ENCODE data around the gene KBTBD4.
A peak's percentile ranks its signal among the peaks of the same experiment; 100 is the strongest.
"Not testable (repeated sequence)": the region's sequence is repeated elsewhere in the genome, so short reads cannot be mapped to it uniquely, and the experiment has no call there.

Gene KBTBD4

DNA sequence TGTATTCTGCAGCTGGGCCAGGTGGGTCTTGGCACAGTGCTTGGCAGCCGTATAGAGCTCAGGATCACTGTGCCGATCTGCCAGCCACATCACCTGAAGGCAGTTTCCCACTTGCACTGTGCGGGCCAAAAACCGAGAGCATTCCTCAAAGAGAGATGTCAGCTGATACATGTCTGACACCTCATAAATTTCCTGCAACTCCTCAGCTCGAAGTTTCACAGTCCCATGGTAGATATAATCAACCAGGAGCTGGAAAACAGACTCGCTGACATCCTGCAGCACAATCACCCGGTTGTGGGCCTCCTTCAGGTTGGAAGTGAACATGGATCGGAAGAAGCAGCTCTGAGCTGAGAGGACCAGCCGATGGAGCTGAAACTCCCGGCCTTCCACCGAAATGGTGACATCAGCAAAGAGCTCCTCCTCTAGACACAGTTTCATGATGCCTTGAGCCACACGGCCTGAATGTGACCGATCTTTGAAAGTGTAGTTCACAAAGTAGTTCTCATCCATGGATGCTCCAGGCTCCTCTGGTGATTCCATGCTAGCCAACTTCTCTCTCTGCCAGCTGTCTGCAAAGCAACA is 1.2 kb downstream of the KBTBD4 start:
- Mint-ChIP-seq H3K9me3 (no peaks in the 10 kb centered on the region), H3K4me3 (peak overlapping the region; percentile 93), H3K27ac (peak overlapping the region; percentile 99), H3K36me3 (ENCODE audit: low read depth) (peaks cover 99% of the 10 kb centered on the region), H3K4me1 (ENCODE audit: low read depth) (peaks cover 44% of the 10 kb centered on the region), H3K27me3 (no peaks in the 10 kb centered on the region)
- no peak for DNase-seq

DNA sequence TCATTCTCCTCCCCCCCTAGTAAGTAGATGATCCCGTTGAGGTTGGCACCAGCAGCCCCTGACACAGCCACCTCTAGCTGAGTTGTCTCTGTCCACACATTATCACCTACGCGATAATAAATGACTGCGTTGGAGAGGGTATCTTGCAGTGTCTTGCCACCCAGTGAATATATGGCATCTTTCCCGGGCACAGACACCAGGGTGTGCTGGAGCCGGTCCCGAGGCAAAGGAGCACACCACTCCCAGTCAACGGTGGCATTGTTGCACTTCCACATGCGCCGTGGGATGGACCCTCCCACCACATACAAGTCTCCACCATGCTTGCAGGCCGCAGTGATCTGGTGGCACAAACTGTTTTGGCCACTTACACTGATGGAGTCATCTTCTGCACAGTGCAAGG is 5.4 kb downstream of the KBTBD4 start:
- Mint-ChIP-seq H3K9me3 (no peaks in the 10 kb centered on the region), H3K27ac (peak overlapping the region; percentile 18), H3K4me1 (ENCODE audit: low read depth) (peaks cover 35% of the 10 kb centered on the region), H3K36me3 (ENCODE audit: low read depth) (peaks cover 99% of the 10 kb centered on the region), H3K4me3 (no peak overlapping the region), H3K27me3 (no peaks in the 10 kb centered on the region)
- no peak for DNase-seq

- no peak for DNase-seq
- Mint-ChIP-seq H3K4me3 (no peak overlapping the region), H3K27me3 (no peaks in the 10 kb centered on the region), H3K36me3 (ENCODE audit: low read depth) (peaks cover 97% of the 10 kb centered on the region), H3K9me3 (no peaks in the 10 kb centered on the region), H3K4me1 (ENCODE audit: low read depth) (peaks cover 31% of the 10 kb centered on the region), H3K27ac (peak overlapping the region; percentile 69)
Measured at GRCh38 chr11:47572715-47573255, 6.0 kb downstream of the KBTBD4 start.

DNA sequence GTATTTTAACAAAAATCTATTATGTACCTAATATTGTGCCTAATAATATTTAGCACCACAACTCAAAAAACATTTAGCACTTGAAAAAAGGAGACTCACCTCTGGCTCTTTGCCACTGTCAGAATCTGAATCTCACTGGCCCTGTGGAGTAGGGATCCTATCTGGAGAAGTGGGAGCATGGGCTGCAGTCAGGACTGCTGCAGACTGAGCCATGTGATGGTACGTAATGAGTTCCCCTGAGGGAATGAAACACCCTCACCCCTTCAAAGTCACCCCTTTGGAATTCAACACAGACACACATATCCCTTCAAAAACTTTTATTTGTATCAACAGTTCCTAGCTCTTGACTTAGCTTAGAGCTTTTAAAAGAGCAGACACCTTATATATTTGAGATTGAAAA is 6.9 kb downstream of the KBTBD4 start:
- peaks cover 88% of the 10 kb centered on the region for H3K36me3 Mint-ChIP-seq (ENCODE audit: low read depth)
- no peak for DNase-seq
- no peak overlapping the region for H3K4me3 Mint-ChIP-seq

GRCh38 chr11:47571357-47571729 is 7.4 kb downstream of the KBTBD4 start:
- Mint-ChIP-seq H3K9me3 (no peaks in the 10 kb centered on the region), H3K4me1 (ENCODE audit: low read depth) (peaks cover 26% of the 10 kb centered on the region), H3K36me3 (ENCODE audit: low read depth) (peaks cover 88% of the 10 kb centered on the region), H3K27me3 (no peaks in the 10 kb centered on the region), H3K4me3 (no peak overlapping the region), H3K27ac (peak overlapping the region; percentile 88)
- no peak for DNase-seq

More for the DNA sequence above, 6.9 kb downstream of the KBTBD4 start:
- H3K4me1 Mint-ChIP-seq (ENCODE audit: low read depth) = peaks cover 23% of the 10 kb centered on the region
- no peaks in the 10 kb centered on the region for H3K27me3 Mint-ChIP-seq
- no peaks in the 10 kb centered on the region for H3K9me3 Mint-ChIP-seq
- peak overlapping the region; percentile 69 for H3K27ac Mint-ChIP-seq

- H3K9me3 Mint-ChIP-seq = no peaks in the 10 kb centered on the region
- peaks cover 86% of the 10 kb centered on the region for H3K36me3 Mint-ChIP-seq (ENCODE audit: low read depth)
- H3K4me3 Mint-ChIP-seq = no peak overlapping the region
- DNase-seq = no peak
- H3K27me3 Mint-ChIP-seq = no peaks in the 10 kb centered on the region
- peaks cover 27% of the 10 kb centered on the region for H3K4me1 Mint-ChIP-seq (ENCODE audit: low read depth)
- peak overlapping the region; percentile 88 for H3K27ac Mint-ChIP-seq
Measured at GRCh38 chr11:47570651-47571356, 8.0 kb downstream of the KBTBD4 start.

GRCh38 chr11:47569646-47570045 is 9.1 kb downstream of the KBTBD4 start:
- DNase-seq = no peak
- H3K27ac Mint-ChIP-seq = peak overlapping the region; percentile 61
- H3K9me3 Mint-ChIP-seq = no peaks in the 10 kb centered on the region
- peaks cover 78% of the 10 kb centered on the region for H3K36me3 Mint-ChIP-seq (ENCODE audit: low read depth)
- no peak overlapping the region for H3K4me3 Mint-ChIP-seq
- peaks cover 29% of the 10 kb centered on the region for H3K4me1 Mint-ChIP-seq (ENCODE audit: low read depth)
- no peaks in the 10 kb centered on the region for H3K27me3 Mint-ChIP-seq

GRCh38 chr11:47566149-47566698 is 12.5 kb downstream of the KBTBD4 start:
- Mint-ChIP-seq H3K27me3 (no peaks in the 10 kb centered on the region), H3K4me1 (ENCODE audit: low read depth) (peaks cover 33% of the 10 kb centered on the region), H3K4me3 (peak overlapping the region; percentile 88), H3K27ac (peak overlapping the region; percentile 88), H3K36me3 (ENCODE audit: low read depth) (peaks cover 48% of the 10 kb centered on the region), H3K9me3 (no peaks in the 10 kb centered on the region)
- DNase-seq = no peak

- no peaks in the 10 kb centered on the region for H3K9me3 Mint-ChIP-seq
- peak within 1 kb of the TSS; percentile 93 for H3K27ac Mint-ChIP-seq
- peak within 1 kb of the TSS; percentile 88 for H3K4me3 Mint-ChIP-seq
- H3K27me3 Mint-ChIP-seq = no peaks in the 10 kb centered on the region
- H3K4me1 Mint-ChIP-seq (ENCODE audit: low read depth) = peaks cover 31% of the 10 kb centered on the region
- peaks cover 41% of the 10 kb centered on the region for H3K36me3 Mint-ChIP-seq (ENCODE audit: low read depth)
- DNase-seq = peak; percentile 81
Measured at GRCh38 chr11:47565340-47566148, 13.2 kb downstream of the KBTBD4 start, which contains the start of gene PTPMT1. TSS of gene PTPMT1 (plus strand) at chr11:47565599. CDS start at chr11:47565623, 24 bp downstream.

DNA sequence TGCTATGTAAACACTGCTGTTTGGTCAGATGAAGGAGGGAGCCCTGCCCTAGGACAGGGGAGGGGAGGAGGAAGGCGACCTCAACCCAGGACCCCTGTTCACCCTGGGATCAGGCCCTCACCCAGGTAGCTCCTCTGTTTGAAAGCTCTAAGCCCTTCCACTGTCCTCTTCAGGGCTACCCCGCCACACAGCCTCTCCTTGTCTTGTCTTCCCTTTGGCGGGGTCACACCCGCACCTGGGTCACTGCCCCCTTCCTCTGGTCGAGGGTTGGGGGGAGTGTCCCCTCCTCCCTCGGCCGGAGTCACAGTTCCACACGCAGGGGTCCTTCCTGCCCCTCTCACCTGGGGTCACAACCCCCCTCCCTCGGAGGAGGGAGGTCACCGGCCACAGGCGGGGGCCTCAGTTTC is 13.8 kb downstream of the KBTBD4 start:
- H3K27ac Mint-ChIP-seq = peak overlapping the region; percentile 93
- H3K4me1 Mint-ChIP-seq (ENCODE audit: low read depth) = peaks cover 30% of the 10 kb centered on the region
- no peaks in the 10 kb centered on the region for H3K9me3 Mint-ChIP-seq

GRCh38 chr11:47564366-47564765 is 14.4 kb downstream of the KBTBD4 start:
- H3K27ac Mint-ChIP-seq = peak overlapping the region; percentile 50
- H3K9me3 Mint-ChIP-seq, DNase-seq, H3K27me3 Mint-ChIP-seq: not testable (repeated sequence)
- peak overlapping the region; percentile 54 for H3K4me3 Mint-ChIP-seq
- peaks cover 30% of the 10 kb centered on the region for H3K4me1 Mint-ChIP-seq (ENCODE audit: low read depth)
- H3K36me3 Mint-ChIP-seq (ENCODE audit: low read depth) = peaks cover 29% of the 10 kb centered on the region

More for the DNA sequence above, 13.8 kb downstream of the KBTBD4 start:
- peaks cover 35% of the 10 kb centered on the region for H3K36me3 Mint-ChIP-seq (ENCODE audit: low read depth)
- no peak for DNase-seq
- no peaks in the 10 kb centered on the region for H3K27me3 Mint-ChIP-seq
- peak overlapping the region; percentile 88 for H3K4me3 Mint-ChIP-seq

- H3K27ac Mint-ChIP-seq, H3K9me3 Mint-ChIP-seq, H3K4me3 Mint-ChIP-seq, DNase-seq, H3K27me3 Mint-ChIP-seq: not testable (repeated sequence)
- H3K4me1 Mint-ChIP-seq (ENCODE audit: low read depth) = peaks cover 27% of the 10 kb centered on the region
- H3K36me3 Mint-ChIP-seq (ENCODE audit: low read depth) = peaks cover 17% of the 10 kb centered on the region
Measured at GRCh38 chr11:47562393-47562792, 16.4 kb downstream of the KBTBD4 start.

GRCh38 chr11:47560426-47560825 is 18.3 kb downstream of the KBTBD4 start:
- Mint-ChIP-seq H3K36me3 (ENCODE audit: low read depth) (peaks cover 7% of the 10 kb centered on the region), H3K4me3 (no peak overlapping the region), H3K27me3 (no peaks in the 10 kb centered on the region), H3K27ac (no peak overlapping the region), H3K9me3 (no peaks in the 10 kb centered on the region), H3K4me1 (ENCODE audit: low read depth) (peaks cover 18% of the 10 kb centered on the region)
- DNase-seq = no peak

DNA sequence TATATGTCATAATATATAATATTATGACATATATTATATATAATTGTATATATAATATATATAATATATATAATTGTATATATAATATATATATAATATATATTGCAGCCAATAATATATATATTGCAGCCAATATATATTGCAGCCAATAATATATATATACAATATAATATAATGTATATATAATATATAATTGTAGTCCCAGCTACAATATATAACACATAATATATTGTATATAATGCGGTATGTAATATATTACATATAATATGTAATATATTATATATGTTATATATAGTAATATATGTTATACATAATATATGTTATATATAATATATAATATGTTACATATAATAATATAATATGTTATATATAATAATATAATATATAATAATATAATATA is 20.1 kb downstream of the KBTBD4 start:
- Mint-ChIP-seq H3K4me1 (ENCODE audit: low read depth) (peaks cover 15% of the 10 kb centered on the region), H3K36me3 (ENCODE audit: low read depth) (peaks cover 6% of the 10 kb centered on the region), H3K27me3 (no peaks in the 10 kb centered on the region), H3K9me3 (no peaks in the 10 kb centered on the region), H3K4me3 (no peak overlapping the region), H3K27ac (no peak overlapping the region)
- no peak for DNase-seq

Measured in activated T-cell treated with anti-CD3 and anti-CD28 coated beads, Interleukin-2, amount 50 U/mL, for 24 hours (primary cell).